K562 (cell line): ENCODE measurements around the gene SCN8A. TPM values are rescaled to one million over a fixed set of nuclear protein-coding genes. Genes with fewer than 3 reads are reported as not detected.
"Not testable (repeated sequence)": the region's sequence is repeated elsewhere in the genome, so short reads cannot be mapped to it uniquely, and the experiment has no call there.

Source experiments
- ATAC-seq: fragments of 200-7000 bp; cut with Tn5 transposase; 3 replicates; pipeline ENCODE4 v1.9.1; 2020; ENCODE audit warnings: moderate library complexity
- BruUV-seq: library from RNA; stranded (reverse); fragments of 400-500 nt; replicated peaks from 2 replicates; lab custom pipeline; 2021; lab: Mats Ljungman, UMichigan
- CTCF ChIA-PET: fragments of 300-600 bp; formaldehyde crosslinking; extraction: SDS; loops from one replicate; lab custom pipeline; 2021; ENCODE audit warnings: low intra/inter-chr PET ratio; lab: Yijun Ruan, JAX
- POLR2A ChIA-PET: fragments of 300-600, 350-650 bp; sonication (Branson Sonifier 250); formaldehyde crosslinking; extraction: SDS; loops from one replicate; lab custom pipeline; 2021; ENCODE audit warnings: antibody characterized with exemption, inconsistent platforms; lab: Yijun Ruan, JAX
- DNase-seq, 4 experiments: peaks; one replicate each; pipeline versions ENCODE4 v3.0.0 to v3.0.0-alpha.2; 2011 to 2018; ENCODE audit warnings: low spot score in 3 of 4, mixed read lengths in 3 of 4; ENCODE audit errors: extremely low read depth in 1 of 4
- FAIRE-seq: peaks from 2 replicates; lab custom pipeline; 2011; peaks lifted over from hg19 to GRCh38; lab: Jason Lieb, UNC
- H2AFZ ChIP-seq: 2 replicates; pipeline ENCODE4 v1.6.0; 2011; ENCODE audit warnings: low read depth, low read length, control low read depth, inconsistent platforms
- H3K27ac ChIP-seq: fragments of 200-600 bp; 3 replicates; pipeline ENCODE4 v1.8.0; 2011; ENCODE audit warnings: low read depth, mild to moderate bottlenecking, control low read depth, inconsistent platforms, low read length, moderate library complexity, mixed read lengths; ENCODE audit errors: extremely low read depth
- H3K27me3 ChIP-seq, 2 experiments: fragments of 300-600 bp in 1 of 2; 2 replicates in 1 of 2; 3 replicates in 1 of 2; pipeline versions ENCODE4 v1.6.0 to v1.8.0; 2011; ENCODE audit warnings: inconsistent platforms in 2 of 2, low read length in 2 of 2, mild to moderate bottlenecking in 1 of 2, mixed read lengths in 1 of 2, moderate library complexity in 1 of 2; ENCODE audit not compliant: control insufficient read depth in 2 of 2, insufficient read depth in 2 of 2
- H3K36me3 ChIP-seq: fragments of 300-600 bp; 3 replicates; pipeline ENCODE4 v1.8.0; 2011; ENCODE audit warnings: mild to moderate bottlenecking, low read length, inconsistent platforms; ENCODE audit not compliant: control insufficient read depth, insufficient read depth
- H3K4me1 ChIP-seq, 2 experiments: fragments of 200-600 bp in 1 of 2; replicated peaks in 1 of 2; 2 replicates in 1 of 2; 3 replicates in 1 of 2; pipeline versions ENCODE4 v1.5.1 to v1.8.0; 2011; ENCODE audit warnings: inconsistent platforms in 2 of 2, low read length in 2 of 2, mild to moderate bottlenecking in 1 of 2, mixed read lengths in 1 of 2, moderate library complexity in 1 of 2; ENCODE audit not compliant: control insufficient read depth in 2 of 2, insufficient read depth in 2 of 2
- H3K4me2 ChIP-seq: 2 replicates; pipeline ENCODE4 v1.6.1; 2011; ENCODE audit warnings: low read length, control low read depth, inconsistent platforms, mixed read lengths; ENCODE audit not compliant: insufficient read depth
- H3K4me3 ChIP-seq: fragments of 200-600 bp; sonication (generic), shearing (Covaris generic); 2 replicates; pipeline ENCODE4 v1.5.1; 2016; ENCODE audit warnings: control low read depth, inconsistent platforms
- H3K79me2 ChIP-seq: fragments of 200-600 bp; 3 replicates; pipeline ENCODE4 v1.8.0; 2011; ENCODE audit warnings: low read length, inconsistent platforms; ENCODE audit not compliant: control insufficient read depth, insufficient read depth
- H3K9ac ChIP-seq, 2 experiments: 2 replicates each; pipeline versions ENCODE4 v1.6.0 to v1.6.1; 2011; ENCODE audit warnings: low read depth in 2 of 2, low read length in 2 of 2, control low read depth in 1 of 2, inconsistent platforms in 1 of 2, mild to moderate bottlenecking in 1 of 2, mixed read lengths in 1 of 2; ENCODE audit not compliant: insufficient read depth in 1 of 2
- H3K9me1 ChIP-seq: one replicate; pipeline ENCODE4 v1.6.0; 2011; ENCODE audit warnings: inconsistent platforms, mild to moderate bottlenecking, low read length, moderate library complexity; ENCODE audit not compliant: control insufficient read depth, insufficient read depth
- H3K9me3 ChIP-seq: replicated peaks from 2 replicates; pipeline ENCODE4 v1.5.1; 2011; ENCODE audit warnings: low read depth, low read length, inconsistent platforms; ENCODE audit not compliant: control insufficient read depth, insufficient read depth
- H4K20me1 ChIP-seq: replicated peaks from 2 replicates; pipeline ENCODE4 v1.6.1; 2011; ENCODE audit warnings: low read length, inconsistent platforms, mixed read lengths; ENCODE audit not compliant: control insufficient read depth, insufficient read depth
- ASH1L ChIP-seq: fragments of 450-650 bp; IDR thresholded peaks from 2 replicates; pipeline ENCODE4 v1.6.1; 2018; ENCODE audit warnings: borderline replicate concordance, mild to moderate bottlenecking, low read depth; ENCODE audit not compliant: partially characterized antibody
- HDGF ChIP-seq: fragments of 450-650 bp; IDR thresholded peaks from 2 replicates; pipeline ENCODE4 v1.6.1; 2016
- HSF4 ChIP-seq: fragments of 250-450 bp; sonication (Bioruptor Pico); IDR thresholded peaks from 2 replicates; pipeline ENCODE4 v2.1.2; 2022; ENCODE audit warnings: mild to moderate bottlenecking, moderate library complexity, borderline replicate concordance
- MCM2 ChIP-seq: fragments of 450-650 bp; IDR thresholded peaks from 2 replicates; pipeline ENCODE4 v1.6.1; 2017; ENCODE audit warnings: low read depth, mild to moderate bottlenecking
- MIER1 ChIP-seq: fragments of 450-650 bp; IDR thresholded peaks from 2 replicates; pipeline ENCODE4 v1.6.1; 2016; ENCODE audit warnings: antibody characterized with exemption, mild to moderate bottlenecking, low read depth
- MYC ChIP-seq, 2 experiments: fragments of 250-450 bp in 1 of 2; sonication (Bioruptor Pico) in 1 of 2; IDR thresholded peaks; 2 replicates each; pipeline versions ENCODE4 v1.5.1 to v1.6.1; 2012 to 2021; ENCODE audit warnings: low read depth in 2 of 2, borderline replicate concordance in 1 of 2, improper control_type of control experiment in 1 of 2, low read length in 1 of 2, mild to moderate bottlenecking in 1 of 2, moderate library complexity in 1 of 2
- USF1 ChIP-seq: sonication (generic); formaldehyde crosslinking; IDR thresholded peaks from 2 replicates; pipeline ENCODE4 v1.9.0; 2022; ENCODE audit warnings: mild to moderate bottlenecking, missing genetic modification reagents
- ZNF12 ChIP-seq: sonication (generic); formaldehyde crosslinking; IDR thresholded peaks from 2 replicates; pipeline ENCODE4 v1.4.0; 2020; ENCODE audit warnings: mild to moderate bottlenecking, missing genetic modification reagents
- ZNF212 ChIP-seq: fragments of 450-650 bp; formaldehyde crosslinking; IDR thresholded peaks from 2 replicates; pipeline ENCODE4 v1.4.0; 2020; ENCODE audit warnings: mild to moderate bottlenecking
- ZNF511 ChIP-seq: sonication (generic); formaldehyde crosslinking; IDR thresholded peaks from 2 replicates; pipeline ENCODE4 v1.8.0; 2022; ENCODE audit warnings: mild to moderate bottlenecking, missing genetic modification reagents
- ZNF785 ChIP-seq: fragments of 250-450 bp; sonication (Bioruptor Pico); IDR thresholded peaks from 2 replicates; pipeline ENCODE4 v1.4.0; 2020; ENCODE audit warnings: mild to moderate bottlenecking
- WGBS: fragments of 100-300 bp; shearing (Covaris generic); methylation state at CpG from one replicate; pipeline ENCODE4 v1.1.6; 2016; ENCODE audit warnings: low coverage, mixed read lengths; ENCODE audit not compliant: insufficient coverage; ENCODE audit errors: missing lambda C conversion rate; 5-methylcytosine and 5-hydroxymethylcytosine counted together
- in situ Hi-C: fragments of 300-500 bp; cut with MboI; formaldehyde crosslinking; loops from 4 replicates; pipeline ENCODE4 v1.15.0; 2018; ENCODE audit warnings: inconsistent platforms, mixed read lengths
- intact Hi-C: fragments of 100-400 bp; cut with micrococcal nuclease; formaldehyde crosslinking; loops from 2 replicates; pipeline ENCODE4 v1.14.2; 2022
- polyA plus RNA-seq, 8 experiments: library from polyadenylated mRNA; depleted of rRNA in 4 of 8; stranded (reverse) in 5 of 8; unstranded in 3 of 8; fragments of >200 nt; fragmentation: Nextera tagmentation in 2 of 8; fragmentation: Illumina TruSeq in 1 of 8; extraction: Ambion mirVana in 2 of 8; extraction: Trizol in 1 of 8; gene quantifications; 2 replicates each; pipeline versions ENCODE4 v1.2.1 to v1.2.3, GENCODE V29; 2011 to 2014; ENCODE audit warnings: inconsistent platforms in 1 of 8, missing spikeins in 1 of 8
- total RNA-seq, 7 experiments: library from RNA; depleted of rRNA in 6 of 7; stranded (reverse); fragments of >200 nt in 6 of 7; fragmentation: Illumina TruSeq in 2 of 7; extraction: Trizol in 2 of 7; gene quantifications; 2 replicates each; pipeline versions ENCODE4 v1.2.1 to v1.2.3, GENCODE V29; 2011 to 2021; ENCODE audit warnings: low replicate concordance in 1 of 7

Gene SCN8A
- total and polyA plus RNA-seq, 9 of the 15 experiments (the other 6 are each of a cell fraction or from before 2014, with no cell fraction given), result 0.03 to 0.29 (median 0.15) TPM; not detected in 1

GRCh38 chr12:51643951-51644350, 52.9 kb downstream of the SCN8A start (continued):
- TF ChIP-seq ZNF511 (CRISPR knock-in tag), result no peak
- no peak for TF ChIP-seq USF1 (CRISPR knock-in tag)
- no peak for TF ChIP-seq ZNF12 (CRISPR knock-in tag)
- no peak for TF ChIP-seq MCM2
- TF ChIP-seq ZNF785 (CRISPR knock-in tag), result no peak
- TF ChIP-seq HSF4 (CRISPR knock-in tag), result no peak
- TF ChIP-seq ASH1L, result no peak
- TF ChIP-seq MIER1, result no peak
- no peak for TF ChIP-seq HDGF
- TF ChIP-seq ZNF212, result no peak
- TF ChIP-seq MYC (IDR thresholded peaks at IDR 0.05; ENCODE audit: low read depth, low read length), result no peak
- TF ChIP-seq MYC (CRISPR knock-in tag; IDR thresholded peaks at IDR 0.05; ENCODE audit: borderline replicate concordance, low read depth), result no peak

GRCh38 chr12:51644691-51645090, 53.7 kb downstream of the SCN8A start:
- POLR2A ChIA-PET, in situ Hi-C loops, H3K4me1 ChIP-seq, H4K20me1 ChIP-seq, ATAC-seq, DNase-seq, H3K9ac ChIP-seq, H3K4me2 ChIP-seq, H3K27me3 ChIP-seq, intact Hi-C loops, H3K27ac ChIP-seq, H3K4me3 ChIP-seq, H3K36me3 ChIP-seq, H3K79me2 ChIP-seq, CTCF ChIA-PET, BruUV-seq, H3K9me1 ChIP-seq, H2AFZ ChIP-seq, H3K9me3 ChIP-seq, FAIRE-seq: not testable (repeated sequence)
- 8% methylated on average over 4 of the region's 23 CpGs for WGBS
